Measurements from ENCODE around the gene ZDHHC11. TPM values are rescaled to one million over a fixed set of nuclear protein-coding genes. Genes with fewer than 3 reads are reported as not detected.
"Not testable (repeated sequence)": the region's sequence is repeated elsewhere in the genome, so short reads cannot be mapped to it uniquely, and the experiment has no call there.

Gene ZDHHC11
- total and polyA plus RNA-seq, 3 donors from 2014 or later = 22.9 to 39.7 (median 37.2) TPM

DNA sequence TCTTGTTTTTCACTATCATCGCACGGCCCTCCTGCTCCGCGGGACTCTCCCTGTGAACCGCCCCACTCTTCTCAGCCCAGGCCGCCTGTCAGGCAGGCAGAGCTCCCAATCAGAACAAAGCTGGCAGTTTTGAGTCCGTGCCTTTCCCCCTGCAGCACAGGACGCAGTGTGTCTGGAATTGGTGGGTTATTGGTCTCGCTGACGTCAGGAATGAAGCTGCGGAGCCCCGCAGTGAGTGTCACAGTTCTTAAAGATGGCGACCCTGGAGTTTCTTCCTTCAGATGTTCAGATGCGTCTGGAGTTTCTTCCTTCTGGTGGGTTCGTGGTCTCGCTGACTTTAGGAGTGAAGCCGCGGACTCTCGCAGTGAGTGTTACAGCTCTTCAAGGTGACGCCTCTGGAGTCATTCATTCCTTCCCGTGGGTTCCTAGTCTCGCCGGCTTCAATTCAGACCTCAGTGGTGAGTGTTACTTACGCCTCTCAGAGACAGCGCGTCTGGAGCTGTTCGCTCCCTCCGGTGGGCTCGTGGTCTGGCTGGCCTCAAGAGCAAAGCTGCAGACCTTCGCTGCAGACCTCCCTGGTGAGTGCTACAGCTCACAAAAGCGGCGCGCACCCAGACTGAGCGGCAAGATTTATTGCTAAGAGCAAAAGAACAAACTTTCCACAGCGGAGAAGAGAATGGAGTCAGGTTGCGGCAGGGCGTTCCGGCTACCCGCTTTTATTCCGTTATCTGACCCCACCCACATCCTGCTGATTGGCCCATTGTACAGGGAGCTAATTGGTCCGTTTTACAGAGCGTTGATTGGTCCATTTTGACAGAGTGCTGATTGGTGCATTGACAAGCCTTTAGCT lies 73.7 kb downstream of the ZDHHC11 start:
- peak; percentile 80 for DNase-seq
- 51 to 59% methylated on average over 40 to 42 of the region's 42 CpGs for WGBS, 2 donors

DNA sequence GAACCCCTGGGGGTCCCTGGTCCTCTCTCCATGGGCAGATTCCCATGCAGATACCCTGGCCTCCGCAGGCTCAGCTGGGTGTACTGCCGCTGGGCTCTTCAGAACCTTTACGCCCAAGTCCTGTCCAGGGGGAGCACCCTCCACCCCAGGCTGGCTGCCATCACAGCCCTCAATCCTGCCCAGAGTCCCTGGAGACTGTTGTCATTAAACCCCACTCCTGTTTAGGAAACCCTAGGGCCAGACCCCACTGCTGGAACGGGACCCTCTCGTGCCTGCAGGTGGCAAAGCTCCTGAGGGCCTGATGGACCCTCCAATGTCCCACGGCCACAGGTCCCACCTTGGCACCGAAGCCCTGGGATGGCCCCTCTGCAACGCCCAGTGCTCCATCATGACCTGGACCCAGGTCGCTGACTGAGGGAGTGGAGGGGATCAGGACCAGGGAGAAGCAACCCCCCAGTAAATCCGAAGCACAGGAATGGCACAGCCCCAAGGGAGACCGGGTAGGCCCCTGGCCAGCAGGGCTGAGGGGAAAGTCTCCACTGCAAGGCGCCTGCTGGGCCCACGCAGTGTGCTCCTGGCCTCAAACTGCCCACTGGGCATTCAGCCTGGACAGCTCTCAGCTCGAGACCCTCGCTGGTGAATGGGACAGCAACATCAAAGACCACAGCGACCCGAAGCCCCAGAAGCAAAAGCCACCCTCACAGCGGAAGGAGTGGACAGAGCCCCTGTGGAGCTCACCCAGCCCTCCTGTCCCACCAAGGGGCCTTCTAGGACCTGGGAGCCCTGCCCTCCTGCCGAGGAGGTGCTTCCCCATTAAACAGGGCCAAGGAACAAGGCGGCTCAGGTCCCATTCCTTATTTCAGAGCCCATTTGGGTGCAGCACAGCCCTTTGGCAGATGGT lies 74.6 kb downstream of the ZDHHC11 start:
- intact Hi-C loops (cut with DNase I; ENCODE audit: low total_unique reads) = no loop called here
- TF ChIP-seq POLR2A (IDR thresholded peaks at IDR 0.05) = no peak
- TF ChIP-seq, protein P1, sequence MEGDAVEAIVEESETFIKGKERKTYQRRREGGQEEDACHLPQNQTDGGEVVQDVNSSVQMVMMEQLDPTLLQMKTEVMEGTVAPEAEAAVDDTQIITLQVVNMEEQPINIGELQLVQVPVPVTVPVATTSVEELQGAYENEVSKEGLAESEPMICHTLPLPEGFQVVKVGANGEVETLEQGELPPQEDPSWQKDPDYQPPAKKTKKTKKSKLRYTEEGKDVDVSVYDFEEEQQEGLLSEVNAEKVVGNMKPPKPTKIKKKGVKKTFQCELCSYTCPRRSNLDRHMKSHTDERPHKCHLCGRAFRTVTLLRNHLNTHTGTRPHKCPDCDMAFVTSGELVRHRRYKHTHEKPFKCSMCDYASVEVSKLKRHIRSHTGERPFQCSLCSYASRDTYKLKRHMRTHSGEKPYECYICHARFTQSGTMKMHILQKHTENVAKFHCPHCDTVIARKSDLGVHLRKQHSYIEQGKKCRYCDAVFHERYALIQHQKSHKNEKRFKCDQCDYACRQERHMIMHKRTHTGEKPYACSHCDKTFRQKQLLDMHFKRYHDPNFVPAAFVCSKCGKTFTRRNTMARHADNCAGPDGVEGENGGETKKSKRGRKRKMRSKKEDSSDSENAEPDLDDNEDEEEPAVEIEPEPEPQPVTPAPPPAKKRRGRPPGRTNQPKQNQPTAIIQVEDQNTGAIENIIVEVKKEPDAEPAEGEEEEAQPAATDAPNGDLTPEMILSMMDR (IDR thresholded peaks at IDR 0.05) = no peak
- Histone ChIP-seq H3K27me3 (no peaks in the 10 kb centered on the region), H3K4me3 (peak overlapping the region; percentile 51 to 53), H3K9me3 (no peaks in the 10 kb centered on the region), H3K27ac (no peak overlapping the region), H3K4me1 (no peaks in the 10 kb centered on the region), H3K36me3 (ENCODE audit: low read depth, missing control alignments) (no peaks in the 10 kb centered on the region)
- 80 to 81% methylated on average over 20 of the region's 20 CpGs for WGBS, 2 donors
- no peak for DNase-seq

More for the DNA sequence above, 73.7 kb downstream of the ZDHHC11 start:
- Histone ChIP-seq H3K36me3 (ENCODE audit: low read depth, missing control alignments) (no peaks in the 10 kb centered on the region), H3K27ac (peak overlapping the region in 1 of 2 donors; percentile 9), H3K4me1 (no peaks in the 10 kb centered on the region), H3K9me3 (no peaks in the 10 kb centered on the region), H3K27me3 (no peaks in the 10 kb centered on the region), H3K4me3 (peak overlapping the region; percentile 51 to 53)
- intact Hi-C loops (cut with DNase I; ENCODE audit: low total_unique reads) = no loop called here
- no peak for TF ChIP-seq POLR2A (IDR thresholded peaks at IDR 0.05)
- TF ChIP-seq, protein P1 (IDR thresholded peaks at IDR 0.05) = no peak

DNA sequence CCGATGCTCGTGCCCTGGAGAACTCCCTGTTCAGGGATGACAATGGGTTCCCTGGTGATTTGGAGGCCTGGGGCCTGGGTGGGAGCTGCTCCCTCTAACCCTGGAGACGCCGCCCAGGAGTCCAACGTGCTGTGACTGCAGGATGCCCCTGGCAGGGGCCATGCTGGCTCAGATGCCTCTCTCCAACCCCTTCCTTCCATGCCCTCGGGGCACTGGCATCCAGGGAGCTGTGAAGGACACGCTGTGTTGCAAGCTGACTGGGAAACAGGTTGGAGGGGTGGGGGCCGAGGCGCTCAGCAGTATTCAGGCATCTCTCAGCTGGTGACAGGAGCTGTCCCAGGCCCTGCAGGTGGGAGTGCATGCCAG lies 75.2 kb downstream of the ZDHHC11 start:
- H3K27me3 ChIP-seq; DNase-seq; H3K9me3 ChIP-seq; H3K36me3 ChIP-seq (ENCODE audit: low read depth, missing control alignments); H3K27ac ChIP-seq; H3K4me3 ChIP-seq; H3K4me1 ChIP-seq; intact Hi-C loops (cut with DNase I; ENCODE audit: low total_unique reads): not testable (repeated sequence)
- WGBS, 2 donors = 93 to 100% methylated on average over 4 to 8 of the region's 9 CpGs

DNA sequence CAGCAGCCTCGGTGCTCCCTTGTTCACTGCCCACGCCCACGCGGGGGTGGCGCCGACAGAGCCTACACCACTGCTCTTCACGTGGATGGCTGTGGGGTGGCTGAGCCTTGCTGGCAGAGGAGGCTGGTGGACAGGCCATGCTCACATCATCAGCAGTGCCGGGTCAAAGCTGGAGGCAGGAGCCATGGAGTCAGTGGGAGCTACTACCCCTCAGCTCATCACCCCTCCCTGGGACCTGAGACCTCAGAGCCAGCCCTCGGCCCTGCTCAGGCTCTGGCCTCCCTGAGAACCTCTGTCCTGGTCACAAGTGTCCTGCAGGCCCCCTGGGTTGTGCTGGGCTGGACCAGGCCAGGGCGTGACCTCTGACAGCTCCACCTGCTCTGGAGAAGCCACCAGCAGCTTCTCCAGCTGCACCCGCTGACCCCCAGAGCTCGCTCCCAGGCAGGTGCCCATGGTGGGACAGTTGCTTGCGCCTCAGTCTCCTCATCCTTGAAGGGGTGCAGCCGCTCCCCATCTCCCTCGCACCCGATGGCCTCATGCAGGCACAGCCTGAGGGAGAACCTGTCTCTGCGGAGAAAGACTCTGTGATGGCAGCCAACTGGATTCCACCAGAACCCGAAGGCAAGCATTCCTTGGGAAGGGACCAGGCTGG lies 75.8 kb downstream of the ZDHHC11 start:
- intact Hi-C loops (cut with DNase I; ENCODE audit: low total_unique reads); H3K27ac ChIP-seq; H3K4me1 ChIP-seq; H3K27me3 ChIP-seq; H3K36me3 ChIP-seq (ENCODE audit: low read depth, missing control alignments); H3K9me3 ChIP-seq; DNase-seq; H3K4me3 ChIP-seq: not testable (repeated sequence)
- WGBS, 2 donors = 77 to 81% methylated on average over 14 to 18 of the region's 18 CpGs

DNA sequence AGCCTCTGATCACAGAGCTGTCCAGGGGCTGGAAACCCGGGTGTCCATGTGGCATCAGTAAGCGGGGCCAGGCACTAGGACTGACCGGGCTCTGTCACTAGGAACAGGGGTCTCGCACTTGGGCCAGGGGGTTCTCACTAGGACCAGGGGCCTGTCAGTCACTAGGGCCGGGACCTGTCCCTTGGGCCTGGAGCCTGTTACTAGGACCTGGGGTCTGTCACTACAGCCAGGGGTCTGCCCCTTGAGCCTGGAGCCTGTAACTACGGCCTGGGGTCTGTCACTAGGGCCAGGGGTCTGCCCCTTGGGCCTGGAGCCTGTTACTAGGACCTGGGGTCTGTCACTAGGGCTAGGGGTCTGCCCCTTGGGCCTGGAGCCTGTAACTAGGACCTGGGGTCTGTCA lies 76.5 kb downstream of the ZDHHC11 start:
- DNase-seq; H3K27ac ChIP-seq; intact Hi-C loops (cut with DNase I; ENCODE audit: low total_unique reads); H3K4me1 ChIP-seq; H3K27me3 ChIP-seq; H3K9me3 ChIP-seq; H3K36me3 ChIP-seq (ENCODE audit: low read depth, missing control alignments); H3K4me3 ChIP-seq: not testable (repeated sequence)
- 88 to 97% methylated on average over 4 of the region's 6 CpGs for WGBS, 2 donors
